ES-I3 (cell line): ENCODE data around the gene AP3M1.
"Not testable (repeated sequence)": the region's sequence is repeated elsewhere in the genome, so short reads cannot be mapped to it uniquely, and the experiment has no call there.

Source experiments
- H3K36me3 ChIP-seq: 2 replicates; pipeline ENCODE4 v1.6.1; 2013; ENCODE audit warnings: mild to moderate bottlenecking, low read length, control low read depth, moderate library complexity; ENCODE audit not compliant: insufficient read depth
- H3K4me1 ChIP-seq: 2 replicates; pipeline ENCODE4 v1.6.1; 2013; ENCODE audit warnings: mild to moderate bottlenecking, control low read depth, low read length; ENCODE audit not compliant: insufficient read depth
- H3K9ac ChIP-seq: 2 replicates; pipeline ENCODE4 v1.6.1; 2013; ENCODE audit warnings: low read depth, mild to moderate bottlenecking, low read length, moderate library complexity
- H3K9me3 ChIP-seq: 2 replicates; pipeline ENCODE4 v1.6.1; 2013; ENCODE audit warnings: mild to moderate bottlenecking, low read length, moderate library complexity; ENCODE audit not compliant: control insufficient read depth, insufficient read depth

AP3M1 gene, protein sequence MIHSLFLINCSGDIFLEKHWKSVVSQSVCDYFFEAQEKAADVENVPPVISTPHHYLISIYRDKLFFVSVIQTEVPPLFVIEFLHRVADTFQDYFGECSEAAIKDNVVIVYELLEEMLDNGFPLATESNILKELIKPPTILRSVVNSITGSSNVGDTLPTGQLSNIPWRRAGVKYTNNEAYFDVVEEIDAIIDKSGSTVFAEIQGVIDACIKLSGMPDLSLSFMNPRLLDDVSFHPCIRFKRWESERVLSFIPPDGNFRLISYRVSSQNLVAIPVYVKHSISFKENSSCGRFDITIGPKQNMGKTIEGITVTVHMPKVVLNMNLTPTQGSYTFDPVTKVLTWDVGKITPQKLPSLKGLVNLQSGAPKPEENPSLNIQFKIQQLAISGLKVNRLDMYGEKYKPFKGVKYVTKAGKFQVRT

DNA sequence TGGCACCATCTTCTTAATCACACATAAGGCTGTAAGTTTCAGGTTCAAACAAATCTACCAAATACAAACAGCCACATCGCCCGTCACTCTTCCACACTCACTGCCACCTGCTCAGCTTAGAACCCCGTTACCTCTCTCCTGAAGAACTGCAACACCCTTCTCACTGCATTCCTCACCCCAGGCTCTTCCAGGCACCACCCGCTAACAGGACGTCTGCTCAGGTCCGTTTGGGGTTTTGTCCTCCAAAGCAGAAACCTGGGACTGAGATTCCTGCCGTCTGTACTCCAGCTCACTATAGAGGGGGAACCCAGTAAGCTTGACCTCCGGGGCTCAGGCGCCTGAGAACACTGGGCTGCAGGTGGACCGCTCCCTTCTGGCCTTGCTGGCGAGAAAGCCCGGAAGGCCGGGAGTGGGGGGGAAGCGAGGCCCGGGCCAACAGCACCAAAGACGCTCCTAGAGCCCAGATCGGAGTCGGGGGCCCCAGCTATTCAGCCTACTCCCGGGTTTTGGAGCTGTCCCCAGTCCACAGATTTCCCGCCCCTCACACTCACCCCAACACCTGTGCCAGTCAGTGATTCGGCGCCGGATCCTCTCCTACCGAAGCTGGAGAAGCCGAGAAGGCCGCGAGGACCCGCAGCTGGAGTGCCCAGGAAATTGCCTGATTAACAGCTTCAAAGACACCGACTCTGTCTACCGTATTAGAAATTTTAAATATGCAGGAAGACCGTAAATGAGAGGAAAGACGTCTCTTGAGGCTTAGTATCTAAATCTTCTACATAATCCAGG is at the start of gene AP3M1:
AP3M1 (minus strand) TSS at position 625 of the 786 bp plus-strand sequence. CDS start 12,449 bp downstream, outside the sequence.
- Histone ChIP-seq H3K36me3 (no peaks in the 10 kb centered on the region), H3K4me1 (no peaks in the 10 kb centered on the region), H3K9ac (peak within 1 kb of the TSS; percentile 90), H3K9me3 (no peaks in the 10 kb centered on the region)

DNA sequence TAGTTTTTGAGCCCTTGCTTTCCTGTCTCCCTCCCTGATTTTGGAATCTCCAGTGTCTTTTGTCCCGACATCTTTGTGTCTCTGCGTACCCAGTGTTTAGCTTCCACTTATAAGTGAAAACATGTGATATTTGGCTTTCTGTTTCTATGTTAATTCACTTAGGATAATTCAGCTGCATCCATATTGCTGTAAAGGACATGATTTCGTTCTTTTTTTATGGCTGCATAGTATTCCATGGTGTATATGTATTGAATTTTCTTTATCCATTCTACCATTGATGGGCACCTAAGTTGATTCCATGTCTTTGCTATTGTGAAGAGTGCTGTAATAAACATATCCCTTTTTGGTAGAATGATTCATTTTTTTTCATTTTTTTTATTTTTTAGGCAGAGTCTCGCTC is 48.7 kb upstream of the AP3M1 start:
- no peaks in the 10 kb centered on the region for H3K4me1 ChIP-seq
- no peaks in the 10 kb centered on the region for H3K36me3 ChIP-seq
- no peaks in the 10 kb centered on the region for H3K9me3 ChIP-seq
- H3K9ac ChIP-seq, result no peak overlapping the region

DNA sequence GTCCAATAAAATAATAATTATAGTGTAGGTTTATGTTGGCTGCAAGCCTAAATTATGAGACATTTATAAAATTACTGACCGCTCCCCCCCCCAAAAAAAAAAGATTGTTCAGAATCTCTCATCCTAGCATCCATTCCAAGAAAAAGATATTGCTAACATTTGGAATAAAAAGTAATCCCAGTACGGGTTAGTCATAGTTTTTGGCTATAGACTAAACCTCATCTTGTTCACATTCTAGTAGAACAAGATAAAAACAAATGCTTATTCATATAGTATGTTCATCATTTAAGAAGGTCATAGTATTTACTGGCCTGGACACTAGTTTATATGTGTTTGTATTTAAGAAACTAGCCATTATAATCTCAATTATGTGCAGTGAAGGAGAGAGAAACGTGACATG is 44.4 kb upstream of the AP3M1 start:
- H3K36me3 ChIP-seq, result no peaks in the 10 kb centered on the region
- no peaks in the 10 kb centered on the region for H3K9me3 ChIP-seq
- H3K9ac ChIP-seq, result no peak overlapping the region
- peaks cover 11% of the 10 kb centered on the region for H3K4me1 ChIP-seq

DNA sequence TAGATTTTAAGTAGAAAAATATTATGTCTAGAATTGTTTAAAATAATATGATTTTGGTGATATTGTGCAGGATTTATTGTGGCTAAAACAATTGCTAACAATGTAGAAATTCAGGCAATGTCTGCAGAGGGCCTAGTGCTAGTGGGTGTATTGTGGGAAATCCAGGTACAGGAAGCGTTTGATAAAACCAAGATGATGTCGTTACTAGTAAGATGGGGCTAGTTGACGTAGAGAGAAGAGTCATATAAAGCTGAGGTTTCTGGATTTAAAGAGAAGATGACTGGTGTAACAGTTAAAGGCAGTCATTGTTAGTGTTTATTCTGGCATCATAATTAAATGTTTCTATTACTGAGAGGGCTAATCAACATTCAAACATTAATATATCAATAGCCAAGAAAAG is 43.9 kb upstream of the AP3M1 start:
- Histone ChIP-seq H3K36me3 (no peaks in the 10 kb centered on the region), H3K9me3 (no peaks in the 10 kb centered on the region), H3K9ac (no peak overlapping the region), H3K4me1 (peaks cover 16% of the 10 kb centered on the region)

DNA sequence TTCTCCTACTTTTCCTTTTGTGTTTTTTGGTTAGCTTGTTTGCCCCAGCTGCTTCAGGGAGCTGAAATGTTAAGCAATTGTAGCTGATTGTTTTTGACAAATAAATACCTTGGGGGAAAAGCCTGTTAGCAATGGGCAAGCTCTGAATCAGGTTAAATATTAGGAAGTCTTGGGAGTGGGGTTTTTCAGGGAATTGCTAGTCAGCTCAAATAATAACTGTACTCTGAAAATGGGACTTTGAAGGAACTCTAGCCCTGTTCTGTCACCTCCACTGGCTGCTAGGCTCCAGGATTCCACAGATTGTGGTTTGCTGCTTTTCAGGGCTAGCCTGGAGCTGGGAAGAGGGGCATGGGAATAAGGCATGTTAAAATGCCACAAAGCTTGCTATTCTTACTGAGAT is 39.9 kb upstream of the AP3M1 start:
- H3K9me3 ChIP-seq, result no peaks in the 10 kb centered on the region
- no peak overlapping the region for H3K9ac ChIP-seq
- peaks cover 17% of the 10 kb centered on the region for H3K4me1 ChIP-seq
- H3K36me3 ChIP-seq, result no peaks in the 10 kb centered on the region

DNA sequence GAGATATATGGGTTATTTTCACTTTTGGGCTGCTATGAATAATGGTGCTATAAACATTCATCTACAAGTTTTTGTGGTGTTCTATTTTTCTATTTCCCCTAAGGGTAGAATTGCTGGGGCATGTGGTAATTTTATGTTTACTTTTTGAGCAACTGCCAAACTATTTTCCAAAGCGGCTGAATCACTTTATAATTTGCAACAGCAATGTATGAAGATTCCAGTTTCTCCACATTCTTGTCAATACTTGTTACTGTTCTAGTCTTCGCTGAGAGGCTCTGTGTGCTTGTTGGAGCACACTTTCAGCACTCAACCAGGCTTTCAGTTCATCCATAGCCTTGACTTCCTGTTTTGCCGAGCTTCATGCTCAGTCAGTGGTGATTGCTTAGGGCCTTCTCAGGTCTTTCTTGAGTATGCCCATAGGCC is 39.4 kb upstream of the AP3M1 start:
- Histone ChIP-seq H3K4me1 (peaks cover 17% of the 10 kb centered on the region), H3K9ac (no peak overlapping the region), H3K9me3 (peaks cover 2% of the 10 kb centered on the region; the same call in 1 of the 2 replicates), H3K36me3 (no peaks in the 10 kb centered on the region)

DNA sequence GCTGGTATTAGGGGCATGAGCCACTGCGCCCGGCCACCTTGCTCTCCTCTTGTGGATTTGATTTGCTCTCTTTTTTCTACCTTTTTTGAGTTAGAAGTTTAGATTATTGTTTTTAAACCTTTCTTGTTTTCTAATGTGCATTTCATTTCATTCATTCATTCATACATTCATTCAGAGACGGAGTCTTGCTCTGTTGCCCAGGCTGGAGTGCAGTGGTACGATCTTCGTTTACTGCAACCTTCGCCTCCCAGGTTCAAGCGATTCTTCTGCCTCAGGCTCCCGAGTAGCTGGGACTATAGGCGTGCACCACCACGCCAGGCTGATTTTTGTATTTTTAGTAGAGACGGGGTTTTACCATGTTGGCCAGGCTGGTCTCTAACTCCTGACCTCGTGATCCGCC is 38.0 kb upstream of the AP3M1 start:
- not testable (repeated sequence) for H3K36me3 ChIP-seq, H3K9ac ChIP-seq, H3K9me3 ChIP-seq
- peaks cover 15% of the 10 kb centered on the region for H3K4me1 ChIP-seq

DNA sequence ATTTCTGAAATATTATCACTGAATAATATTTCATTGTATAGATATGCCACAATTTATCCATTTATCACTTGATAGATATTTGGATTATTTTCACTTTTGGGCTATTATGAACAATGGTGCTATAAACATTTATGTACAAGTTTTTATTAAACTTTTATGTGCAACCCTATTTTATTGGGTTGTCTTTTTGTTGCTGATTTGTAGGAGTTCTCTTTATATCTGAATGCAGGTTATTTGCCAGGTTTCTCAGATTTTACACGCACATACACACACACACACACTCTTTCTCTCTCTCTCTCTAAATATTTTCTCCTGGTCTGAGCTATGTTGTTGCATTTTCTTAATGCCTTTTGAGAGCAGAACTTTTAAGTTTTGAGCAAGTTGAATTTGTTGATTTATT is 36.6 kb upstream of the AP3M1 start:
- H3K9me3 ChIP-seq, result peaks cover 3% of the 10 kb centered on the region; the same call in 1 of the 2 replicates
- H3K36me3 ChIP-seq, result no peaks in the 10 kb centered on the region
- H3K9ac ChIP-seq, result no peak overlapping the region
- H3K4me1 ChIP-seq, result peaks cover 12% of the 10 kb centered on the region

DNA sequence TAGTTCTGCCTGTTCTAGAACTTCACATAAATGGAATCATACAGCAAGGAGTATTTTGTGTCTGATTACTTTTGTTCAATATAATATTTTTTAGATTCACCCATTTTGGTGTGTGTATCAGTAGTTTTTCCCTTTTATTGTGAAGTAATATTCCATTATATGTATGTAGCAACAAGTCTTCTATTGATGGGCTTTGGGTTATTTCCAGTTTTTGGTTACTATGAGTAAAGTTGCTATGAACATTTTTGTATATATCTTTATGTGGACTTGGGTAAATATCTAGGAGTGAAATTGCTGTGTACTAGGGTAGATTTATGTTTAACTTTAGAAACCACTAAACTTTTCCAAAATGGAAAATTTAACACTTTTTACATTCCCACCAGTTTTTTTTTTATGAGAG is 36.0 kb upstream of the AP3M1 start:
- peaks cover 3% of the 10 kb centered on the region; the same call in 1 of the 2 replicates for H3K9me3 ChIP-seq

DNA sequence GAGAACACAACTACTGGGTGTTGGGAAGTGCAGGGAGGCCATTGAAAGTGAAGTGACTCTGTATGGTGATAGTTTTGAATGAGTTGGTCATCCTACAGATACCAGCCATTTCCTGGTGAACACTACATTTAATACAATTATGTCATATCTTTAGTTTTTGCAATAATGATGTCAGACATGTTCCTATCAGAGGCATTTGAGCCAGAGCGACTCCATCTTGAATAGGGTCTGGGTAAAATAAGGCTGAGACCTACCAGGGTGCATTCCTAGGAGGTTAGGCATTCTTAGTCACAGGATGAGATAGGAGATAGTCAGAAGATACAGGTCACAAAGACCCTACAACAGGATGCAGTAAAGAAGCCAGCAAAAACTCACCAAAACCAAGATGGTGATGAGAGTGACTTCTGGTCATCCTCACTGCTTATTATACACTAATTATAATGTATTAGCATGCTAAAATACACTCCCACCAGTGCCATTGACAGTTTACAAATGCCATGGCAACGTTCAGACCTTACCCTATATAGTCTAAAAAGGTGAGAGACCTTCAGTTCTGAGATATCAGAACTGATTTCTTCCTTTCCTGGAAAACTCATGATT is 28.6 kb upstream of the AP3M1 start:
- Histone ChIP-seq H3K36me3 (no peaks in the 10 kb centered on the region), H3K9me3 (no peaks in the 10 kb centered on the region), H3K9ac (no peak overlapping the region), H3K4me1 (peaks cover 3% of the 10 kb centered on the region; the same call in 1 of the 2 replicates)

More for the DNA sequence above, 36.0 kb upstream of the AP3M1 start:
- Histone ChIP-seq H3K36me3 (no peaks in the 10 kb centered on the region), H3K4me1 (peaks cover 13% of the 10 kb centered on the region), H3K9ac (no peak overlapping the region)

DNA sequence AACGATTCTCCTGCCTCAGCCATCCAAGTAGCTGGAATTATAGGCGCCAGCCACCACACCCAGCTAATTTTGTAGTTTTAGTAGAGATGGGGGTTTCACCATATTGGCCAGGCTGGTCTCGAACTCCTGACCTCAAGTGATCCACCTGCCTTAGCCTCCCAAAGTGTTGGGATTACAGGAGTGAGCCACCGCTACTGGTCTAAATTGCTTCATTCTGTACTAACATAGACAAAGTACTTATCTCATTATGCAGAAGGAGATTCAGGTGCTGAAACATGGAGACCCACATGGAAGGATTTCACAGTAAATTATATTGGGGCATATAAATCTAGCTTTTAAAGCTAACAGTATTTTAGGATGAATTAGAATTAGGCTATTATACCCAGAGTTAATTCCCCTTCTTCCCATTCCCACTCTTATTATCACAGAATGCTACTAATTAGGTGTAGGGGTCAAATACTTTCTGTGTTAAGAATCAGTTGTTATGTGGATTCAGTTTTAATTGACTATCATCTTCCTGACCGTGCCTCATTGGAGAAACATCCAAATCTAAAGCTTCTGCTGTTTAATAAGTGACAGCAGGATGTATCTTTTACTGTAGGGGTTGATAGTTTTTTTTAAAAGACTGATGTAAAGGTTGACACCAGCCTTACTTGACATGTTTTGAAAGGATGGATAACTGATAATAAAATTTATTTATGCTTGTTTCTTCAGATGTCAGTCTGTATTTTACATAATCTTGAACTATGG is 27.6 kb upstream of the AP3M1 start:
- H3K4me1 ChIP-seq, result peaks cover 3% of the 10 kb centered on the region; the same call in 1 of the 2 replicates
- H3K36me3 ChIP-seq, result no peaks in the 10 kb centered on the region
- H3K9me3 ChIP-seq, result no peaks in the 10 kb centered on the region
- no peak overlapping the region for H3K9ac ChIP-seq

DNA sequence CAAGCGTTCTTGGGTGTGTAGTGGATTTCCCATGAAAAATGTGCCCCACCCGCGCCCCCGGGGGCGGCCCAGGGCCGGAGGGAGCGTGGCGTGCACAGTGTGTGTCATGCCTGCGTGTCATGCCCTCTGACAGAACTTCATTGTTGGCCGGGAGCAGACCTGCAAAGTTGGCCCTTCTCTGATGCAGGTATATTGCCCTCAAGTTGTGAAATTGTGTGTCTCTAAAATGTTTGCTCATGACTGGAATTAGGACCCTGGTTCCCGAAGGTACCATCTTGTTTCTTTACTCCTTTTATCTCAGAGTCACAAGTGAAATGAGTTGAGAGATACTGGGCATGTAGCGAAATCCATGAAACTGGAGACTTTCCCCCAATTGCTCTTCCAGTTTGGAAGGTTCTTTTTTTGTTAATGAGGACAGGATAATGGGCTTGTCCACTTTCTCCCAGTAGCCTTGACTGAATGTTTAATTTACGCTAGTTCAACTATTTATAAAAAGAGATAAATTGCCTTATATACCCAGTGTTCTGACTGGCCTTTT is 26.6 kb upstream of the AP3M1 start:
- H3K4me1 ChIP-seq, result peaks cover 3% of the 10 kb centered on the region; the same call in 1 of the 2 replicates
- peak overlapping the region; percentile 87 for H3K9ac ChIP-seq
- no peaks in the 10 kb centered on the region for H3K9me3 ChIP-seq
- no peaks in the 10 kb centered on the region for H3K36me3 ChIP-seq

DNA sequence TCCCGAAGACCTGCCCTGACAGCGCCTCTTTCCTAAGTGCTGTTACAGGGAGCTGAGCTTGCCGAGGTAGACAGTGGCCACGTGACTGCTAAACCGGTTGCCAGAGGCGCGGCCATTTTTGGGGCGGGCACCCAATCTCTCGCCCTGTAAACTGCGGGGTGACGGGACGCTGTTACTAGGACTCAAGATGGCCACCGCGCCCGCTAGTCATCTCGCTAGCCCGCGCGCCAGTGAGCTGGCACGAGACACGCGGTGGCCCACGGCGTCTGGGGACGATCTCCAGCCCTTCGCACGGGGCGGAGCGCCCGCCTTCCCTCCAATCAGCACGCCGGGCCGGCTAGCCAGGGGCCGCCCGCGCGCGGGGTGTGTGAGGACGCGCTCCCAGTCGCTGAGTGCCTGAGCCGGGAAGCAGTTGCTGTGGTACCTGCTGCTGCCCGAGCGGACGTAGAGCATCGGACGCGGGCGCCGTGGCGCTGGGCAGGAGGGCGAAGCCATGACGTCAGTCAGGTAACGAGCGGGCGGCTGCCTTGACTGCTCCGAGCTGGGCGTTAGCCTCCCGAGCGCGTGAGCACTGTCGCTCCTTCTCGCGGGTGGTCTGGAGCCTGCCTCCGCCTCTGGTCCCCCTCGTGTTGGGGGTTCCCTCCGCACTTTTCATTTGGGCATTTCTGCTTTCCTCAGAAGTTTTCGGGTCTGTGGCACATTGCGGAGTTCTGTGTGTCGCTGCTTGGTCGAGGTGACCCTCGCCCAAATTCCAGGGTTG is 25.9 kb upstream of the AP3M1 start:
- Histone ChIP-seq H3K9me3 (no peaks in the 10 kb centered on the region), H3K4me1 (peaks cover 2% of the 10 kb centered on the region; the same call in 1 of the 2 replicates), H3K9ac (peak overlapping the region; percentile 87), H3K36me3 (no peaks in the 10 kb centered on the region)
